HG03575 (cell line): Measurements from ENCODE around the gene AKAP6.
A peak's percentile ranks its signal among the peaks of the same experiment; 100 is the strongest.

ENCODE experiments used
- ATAC-seq: cut with Tn5 transposase; IDR thresholded peaks from one replicate; pipeline ENCODE4 v1.9.1; 2021; ENCODE audit not compliant: unreplicated experiment, insufficient number of reproducible peaks, low FRiP score; ENCODE audit errors: extremely low read depth

Gene AKAP6

GRCh38 chr14:32701475-32701874 lies 372.4 kb downstream of the AKAP6 start:
- ATAC-seq, result no peak

DNA sequence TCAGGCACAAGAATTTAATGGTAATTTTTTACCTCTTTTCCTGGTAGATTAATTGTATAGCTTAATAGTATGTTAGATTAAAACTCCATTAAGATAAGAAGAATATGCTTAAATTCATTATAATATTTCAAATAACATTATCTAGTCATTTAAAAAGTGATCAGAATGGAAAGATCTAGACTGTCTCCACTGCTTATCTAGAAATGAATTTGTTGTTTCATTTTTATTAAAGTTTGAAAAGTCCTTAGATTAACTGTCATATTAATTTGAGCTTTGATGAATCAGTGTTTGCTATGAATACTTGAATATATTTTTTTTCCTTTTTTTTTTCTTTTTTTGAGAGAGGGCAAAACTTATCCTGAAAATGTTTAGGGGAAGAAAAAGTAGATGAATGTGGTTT lies 373.0 kb downstream of the AKAP6 start:
- no peak for ATAC-seq

- ATAC-seq, result peak; percentile 83
Observed at GRCh38 chr14:32702562-32702961, 373.5 kb downstream of the AKAP6 start.

- no peak for ATAC-seq
Observed at GRCh38 chr14:32703183-32703621, 374.1 kb downstream of the AKAP6 start.

- no peak for ATAC-seq
Observed at GRCh38 chr14:32706721-32707519, 377.8 kb downstream of the AKAP6 start.

DNA sequence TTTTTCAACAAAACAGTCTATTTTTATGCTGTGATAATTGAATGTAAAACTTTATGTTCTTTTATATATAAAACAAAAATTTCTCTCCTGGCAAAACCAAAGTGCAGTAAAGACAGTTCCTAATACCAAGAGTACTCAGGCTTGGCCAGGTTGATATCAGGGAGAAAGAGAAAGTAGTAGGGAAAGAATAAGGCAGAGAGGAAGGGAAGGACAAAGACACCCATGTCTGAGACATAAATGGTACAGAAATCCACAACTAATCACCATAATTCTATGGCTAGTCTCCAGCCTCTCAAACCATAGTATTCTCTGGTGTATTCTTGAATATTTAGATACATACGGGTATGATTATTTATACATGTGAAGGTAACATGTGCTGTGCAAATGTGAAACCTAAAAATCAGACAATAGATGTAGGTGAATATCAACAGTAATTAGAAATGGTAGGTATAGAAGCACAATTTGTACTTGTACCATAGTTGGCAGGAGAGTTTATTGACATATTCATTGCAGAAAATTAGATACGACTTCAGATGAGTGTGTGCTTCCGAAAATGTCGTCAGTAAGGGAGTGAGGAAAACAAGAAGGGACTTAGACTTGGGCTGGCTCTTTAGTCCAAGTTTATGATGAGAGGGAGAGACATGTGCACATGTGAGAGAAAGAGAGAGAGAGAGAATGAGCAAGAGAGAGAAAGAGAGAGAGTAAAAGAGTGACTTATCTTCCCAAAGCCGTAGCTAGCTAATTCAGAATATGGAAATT lies 378.8 kb downstream of the AKAP6 start:
- ATAC-seq, result no peak

- no peak for ATAC-seq
Observed at GRCh38 chr14:32709027-32709426, 379.9 kb downstream of the AKAP6 start.

- no peak for ATAC-seq
Observed at GRCh38 chr14:32710231-32710671, 381.2 kb downstream of the AKAP6 start.

DNA sequence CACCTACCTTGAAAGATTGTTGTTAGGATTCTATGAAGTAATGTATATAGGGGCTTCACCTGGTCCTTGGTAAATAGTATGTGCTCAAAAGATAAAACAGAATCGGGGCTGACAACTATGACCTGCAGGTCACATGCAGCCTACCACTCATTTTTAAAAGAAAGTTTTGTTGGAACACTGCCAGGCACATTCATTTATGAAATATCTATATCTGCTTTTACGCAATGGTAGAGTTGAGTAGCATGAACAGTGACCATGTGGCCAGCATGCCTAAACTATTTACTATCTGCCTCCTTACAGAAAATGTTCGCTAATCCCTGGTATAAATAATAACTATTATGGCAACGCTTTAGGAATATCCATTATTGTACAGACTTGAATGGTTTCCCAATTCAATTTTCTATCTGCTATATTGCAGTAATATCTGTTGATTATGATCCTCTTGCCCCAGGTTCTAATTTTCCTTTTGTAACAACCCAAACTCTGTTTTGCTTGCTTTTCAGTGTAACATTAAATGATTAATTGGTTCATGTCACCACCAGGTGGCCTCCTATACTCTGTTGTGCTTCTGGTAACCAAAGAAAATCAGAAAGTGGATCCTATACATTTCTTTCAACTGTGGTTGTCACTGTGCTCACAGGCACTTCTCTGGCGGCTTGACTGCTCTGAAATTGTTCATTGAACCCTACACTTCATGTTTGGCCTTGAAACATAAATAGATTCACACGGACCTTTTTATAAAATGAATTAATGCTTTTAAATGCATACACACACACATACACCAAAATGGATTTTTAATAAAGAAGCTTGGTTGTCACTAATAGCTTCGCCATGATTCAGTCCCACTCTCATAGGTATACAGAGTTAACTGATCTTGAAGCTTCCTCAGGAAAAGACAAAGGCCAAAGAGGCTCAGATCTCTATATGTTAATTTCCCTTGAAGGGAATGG lies 381.9 kb downstream of the AKAP6 start:
- no peak for ATAC-seq

GRCh38 chr14:32713856-32714255 lies 384.8 kb downstream of the AKAP6 start:
- no peak for ATAC-seq

DNA sequence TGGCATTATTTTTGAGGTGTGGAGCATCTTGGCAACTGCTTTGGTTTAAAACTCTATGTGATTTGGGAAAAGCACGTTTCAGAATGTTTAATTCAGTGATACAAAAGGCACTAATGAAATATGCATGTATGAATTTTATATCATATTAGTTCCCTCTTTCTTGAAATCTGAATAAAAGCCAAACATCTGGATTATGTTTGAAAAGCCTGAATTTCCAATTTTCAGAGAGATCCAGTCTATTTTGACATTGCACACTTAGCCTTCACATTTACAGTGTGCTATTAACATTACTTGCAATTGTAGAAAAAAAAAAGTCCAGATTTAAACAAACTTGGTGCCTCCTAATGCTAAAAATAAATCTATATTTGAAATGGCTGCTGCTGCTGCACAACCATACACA lies 390.5 kb downstream of the AKAP6 start:
- no peak for ATAC-seq

DNA sequence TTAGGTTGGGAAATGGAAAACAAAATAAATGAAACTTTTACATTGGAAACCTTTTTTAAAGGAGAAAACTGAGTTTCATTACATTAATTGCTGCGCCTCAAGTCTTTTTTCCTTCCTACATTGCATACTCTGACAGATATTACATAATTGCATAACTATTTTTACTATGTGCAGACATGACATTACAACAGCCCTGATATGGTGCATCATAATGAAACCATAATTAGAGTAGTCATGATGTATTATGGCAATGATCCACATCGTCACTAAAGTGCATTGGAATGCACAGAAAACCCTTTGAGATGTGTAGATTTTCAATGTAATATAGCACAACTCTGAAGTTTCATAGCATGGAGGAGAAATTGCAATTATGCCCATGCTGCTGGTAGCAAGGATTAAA lies 391.8 kb downstream of the AKAP6 start:
- ATAC-seq, result no peak

- ATAC-seq, result no peak
Observed at GRCh38 chr14:32722631-32723183, 393.6 kb downstream of the AKAP6 start.

- no peak for ATAC-seq
Observed at GRCh38 chr14:32724867-32725471, 395.9 kb downstream of the AKAP6 start.

DNA sequence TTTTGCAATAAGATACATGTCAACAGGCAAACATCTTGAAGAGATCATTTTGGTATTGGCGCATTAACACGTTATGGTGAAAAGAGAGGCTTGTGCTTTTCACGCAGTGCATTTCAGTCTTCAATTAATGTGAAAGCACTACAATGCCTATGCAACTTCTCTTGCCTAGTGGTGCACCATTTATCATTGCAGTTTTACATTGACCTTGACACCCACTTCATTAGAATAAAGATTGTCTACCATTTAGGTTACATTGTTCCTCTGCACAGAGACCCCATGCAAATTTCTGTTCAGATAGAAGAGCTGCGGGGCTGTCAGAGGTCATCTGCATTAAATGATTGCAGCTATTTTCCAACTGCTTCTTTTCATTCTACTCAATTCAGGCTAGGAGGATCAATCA lies 397.4 kb downstream of the AKAP6 start:
- no peak for ATAC-seq

DNA sequence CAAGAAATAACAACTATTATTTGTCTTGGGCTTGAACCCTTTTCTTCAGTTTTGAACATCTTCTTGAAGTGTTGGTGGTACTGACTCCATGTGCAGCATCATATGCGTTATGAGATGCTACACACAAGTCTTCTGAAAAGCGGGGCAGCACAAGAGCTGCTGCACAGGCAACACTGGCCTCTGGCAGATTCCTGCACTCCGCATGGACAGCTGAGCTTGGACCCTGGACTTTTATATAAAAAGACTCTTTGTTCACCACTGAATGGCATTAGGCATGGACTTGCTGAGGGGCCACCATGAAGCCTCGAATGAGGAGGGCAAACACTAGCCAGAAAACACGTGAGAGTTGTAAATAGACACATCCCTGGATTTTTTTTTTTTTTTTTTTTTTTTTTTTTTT lies 398.7 kb downstream of the AKAP6 start:
- no peak for ATAC-seq

- ATAC-seq, result no peak
Observed at GRCh38 chr14:32728526-32728925, 399.4 kb downstream of the AKAP6 start.

GRCh38 chr14:32728976-32729375 lies 399.9 kb downstream of the AKAP6 start:
- no peak for ATAC-seq

DNA sequence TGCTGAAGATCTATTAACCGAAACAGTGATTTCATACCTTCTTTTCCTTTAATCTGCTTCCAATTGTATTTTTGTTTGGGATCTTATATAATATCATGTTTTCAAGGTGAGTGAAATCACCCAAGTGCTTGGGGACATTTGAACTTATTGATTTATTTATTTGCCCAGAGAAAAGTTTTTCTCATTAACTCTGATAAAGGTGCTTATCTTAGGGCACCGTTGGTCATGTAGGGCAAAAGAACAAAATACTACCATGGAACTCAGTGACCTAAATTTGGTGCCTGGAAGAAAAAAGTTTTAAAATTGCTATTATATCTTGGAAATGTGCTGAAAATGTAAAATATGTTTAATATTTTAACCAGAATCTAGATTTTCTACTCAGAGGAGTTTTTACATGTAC lies 402.2 kb downstream of the AKAP6 start:
- ATAC-seq, result no peak
